Thyroid gland (tissue), 4 donors: ENCODE results near the gene TLCD4.

Experiments used
- CTCF ChIP-seq, 6 experiments: fragments of 200-600 bp in 3 of 6; fragments of 450-650 bp in 3 of 6; sonication (generic) in 3 of 6; IDR thresholded peaks; one replicate each; pipeline ENCODE4 v1.5.1; 2016 to 2019; ENCODE audit warnings: antibody characterized with exemption in 6 of 6, mild to moderate bottlenecking in 2 of 6, inconsistent platforms in 1 of 6, moderate library complexity in 1 of 6
- POLR2A ChIP-seq, 2 donors: fragments of 450-650 bp; IDR thresholded peaks; one replicate each; pipeline ENCODE4 v1.6.1; 2017; ENCODE audit warnings: antibody characterized with exemption in 2 of 2, mild to moderate bottlenecking in 2 of 2, moderate library complexity in 1 of 2

- TF ChIP-seq POLR2A (IDR thresholded peaks at IDR 0.05) = no peak
- TF ChIP-seq CTCF (IDR thresholded peaks at IDR 0.05) = no peak
Observed at GRCh38 chr1:95119273-95119672, 2.1 kb downstream of the TLCD4 start.
